T-helper 2 cell (primary cell): ENCODE measurements around the gene PDK1.
A peak's percentile ranks its signal among the peaks of the same experiment; 100 is the strongest.

Source experiments
- DNase-seq, 5 experiments: peaks; one replicate each; pipeline versions ENCODE4 v3.0.0 to v3.0.0-alpha.2; 2012 to 2022

PDK1 gene

GRCh38 chr2:172597176-172597842 lies 41.4 kb downstream of the PDK1 start:
- DNase-seq: no peak

GRCh38 chr2:172599947-172600346 lies 44.1 kb downstream of the PDK1 start:
- DNase-seq: no peak

GRCh38 chr2:172600557-172601008 lies 44.7 kb downstream of the PDK1 start:
- DNase-seq: no peak

DNA sequence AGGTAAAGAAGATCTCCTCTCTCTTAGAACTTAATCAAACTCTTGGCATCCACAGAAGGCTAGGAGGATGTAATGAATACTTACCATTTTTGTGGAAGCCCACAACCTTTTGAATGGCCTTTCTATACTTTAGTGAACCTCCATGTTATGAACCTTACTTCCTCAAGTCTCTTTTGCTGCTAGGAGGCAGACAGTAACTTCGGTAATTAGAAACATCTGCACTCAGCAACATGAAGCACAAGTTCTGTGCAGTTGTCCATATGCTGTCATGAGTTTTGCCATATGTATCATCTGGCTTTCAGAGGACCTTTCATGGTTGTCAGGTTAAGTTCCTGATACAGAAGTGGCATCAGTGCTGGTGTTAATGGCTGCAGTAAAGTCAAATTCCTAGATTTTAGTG lies 50.4 kb downstream of the PDK1 start:
- no peak for DNase-seq

- peak in 1 of 5 experiments; percentile 13 for DNase-seq
Observed at GRCh38 chr2:172607379-172607928, 51.6 kb downstream of the PDK1 start.

DNA sequence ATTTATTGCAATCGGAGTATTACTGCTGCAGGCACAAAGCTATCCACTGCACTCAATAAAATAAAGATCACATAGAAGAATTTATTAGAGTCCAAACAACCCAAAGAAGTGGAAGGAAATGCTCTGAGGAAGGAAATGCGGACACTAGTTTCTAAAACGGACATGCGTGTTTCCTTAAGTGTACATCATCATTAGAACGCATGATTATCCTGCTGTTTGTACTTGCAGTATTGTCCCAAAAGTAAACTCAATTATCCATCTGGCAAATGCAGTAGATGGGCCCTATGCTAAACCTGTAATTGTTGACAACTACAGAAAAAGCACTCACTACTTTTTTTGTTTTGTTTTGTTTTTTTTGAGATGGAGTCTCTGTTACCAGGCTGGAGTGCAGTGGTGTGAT lies 53.6 kb downstream of the PDK1 start:
- no peak for DNase-seq

GRCh38 chr2:172612051-172612450 lies 56.2 kb downstream of the PDK1 start:
- no peak for DNase-seq

DNA sequence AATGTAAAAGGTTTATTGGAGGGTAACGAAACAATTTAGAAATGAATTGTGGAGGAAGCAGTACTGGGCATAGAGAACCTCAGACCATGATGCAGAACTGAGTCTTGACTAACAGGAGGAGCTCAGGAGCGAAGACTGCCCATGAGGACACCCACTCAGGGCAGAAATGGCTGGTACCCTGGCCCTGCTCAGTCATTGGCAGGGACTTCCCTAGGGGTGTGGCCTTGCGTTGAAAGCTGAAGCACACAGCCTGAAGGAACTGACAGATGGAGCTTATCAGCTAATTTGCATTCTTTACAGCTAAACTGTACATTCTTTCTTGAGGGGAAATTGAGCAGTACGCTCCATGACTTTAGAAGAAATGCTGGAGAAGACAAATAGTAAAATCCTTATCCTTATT lies 57.1 kb downstream of the PDK1 start:
- no peak for DNase-seq

DNA sequence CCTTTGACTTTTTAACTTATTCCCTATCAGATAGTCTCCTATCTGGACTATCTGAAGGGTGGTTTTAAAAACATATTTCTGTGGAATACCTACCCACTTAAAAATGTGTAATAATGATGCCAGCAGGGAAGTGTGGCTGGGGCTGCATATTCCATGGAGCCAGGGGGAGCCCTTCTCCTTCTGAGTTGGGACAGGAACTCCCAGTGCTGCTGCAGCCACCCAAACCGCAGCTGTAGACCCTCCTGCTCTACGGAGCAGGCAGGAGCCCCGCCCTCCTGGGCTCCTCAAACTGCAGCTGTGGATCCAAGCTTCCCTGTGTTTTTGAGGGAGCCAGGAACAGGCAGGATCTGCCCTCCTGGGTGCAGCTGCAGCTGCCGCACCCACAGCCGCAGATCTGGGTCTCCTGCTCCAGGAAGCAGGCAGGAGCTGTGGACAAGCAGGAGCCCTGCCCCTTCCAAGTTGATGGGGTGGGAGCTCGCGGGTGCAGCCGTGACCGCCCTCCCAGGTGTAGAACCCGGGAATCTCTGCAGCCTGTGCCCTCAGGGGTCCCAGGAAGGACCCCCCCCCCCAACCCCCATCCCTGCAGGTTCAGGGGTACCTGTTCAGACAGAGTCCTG lies 57.8 kb downstream of the PDK1 start:
- no peak for DNase-seq

GRCh38 chr2:172614932-172615331 lies 59.0 kb downstream of the PDK1 start:
- DNase-seq: no peak

GRCh38 chr2:172615727-172616261 lies 59.9 kb downstream of the PDK1 start:
- no peak for DNase-seq

DNA sequence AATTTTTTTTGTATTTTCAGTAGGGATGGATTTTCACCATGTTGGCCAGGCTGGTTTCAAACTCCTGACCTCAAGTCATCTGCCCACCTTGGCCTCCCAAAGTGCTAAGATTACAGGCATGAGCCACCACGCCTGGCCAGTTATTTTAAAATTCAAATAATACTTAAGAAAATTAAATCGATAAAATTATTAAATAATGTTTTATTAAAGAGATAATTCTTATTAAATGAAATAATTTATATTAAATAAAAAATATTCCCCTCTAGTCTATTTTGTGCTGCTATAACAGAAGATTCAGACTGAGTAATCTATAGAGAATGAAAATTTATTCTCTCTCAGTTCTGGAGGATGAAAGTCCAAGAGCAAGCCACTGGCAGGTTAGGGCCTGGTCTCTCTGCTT lies 61.2 kb downstream of the PDK1 start:
- DNase-seq: no peak

DNA sequence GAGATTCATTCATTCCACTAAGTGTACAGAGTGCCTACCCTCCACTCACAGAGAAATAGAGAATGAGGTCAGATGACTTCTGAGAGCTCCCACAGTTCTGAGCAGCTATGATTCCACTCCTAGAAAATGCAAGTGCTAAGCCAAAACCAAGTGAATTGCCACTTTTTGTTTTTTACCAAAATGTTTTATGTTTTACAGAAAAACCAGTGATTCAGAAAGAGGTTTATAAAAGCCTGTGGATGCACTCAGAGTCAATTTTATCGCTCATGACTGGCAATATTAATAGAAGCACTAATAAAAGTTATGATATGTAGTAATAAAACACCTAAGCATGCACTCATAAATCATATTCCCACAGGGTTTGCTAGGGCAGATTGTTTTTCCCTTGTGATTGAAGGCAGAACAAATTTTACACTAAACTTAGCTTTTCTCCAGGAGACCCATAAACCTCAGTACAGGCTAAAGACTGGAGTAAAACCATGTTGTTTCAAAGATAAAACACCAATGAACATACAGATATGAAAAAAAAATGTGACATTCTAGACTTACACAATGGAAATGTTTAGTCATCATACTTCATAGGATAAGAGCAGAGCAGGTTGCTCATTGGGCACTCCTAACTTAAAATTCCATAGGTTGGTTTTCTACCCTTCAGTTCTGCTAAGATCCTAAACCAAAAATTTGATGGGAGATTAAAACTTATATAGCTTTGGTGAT lies 67.5 kb downstream of the PDK1 start:
- no peak for DNase-seq

GRCh38 chr2:172624996-172625395 lies 69.1 kb downstream of the PDK1 start:
- DNase-seq: no peak

DNA sequence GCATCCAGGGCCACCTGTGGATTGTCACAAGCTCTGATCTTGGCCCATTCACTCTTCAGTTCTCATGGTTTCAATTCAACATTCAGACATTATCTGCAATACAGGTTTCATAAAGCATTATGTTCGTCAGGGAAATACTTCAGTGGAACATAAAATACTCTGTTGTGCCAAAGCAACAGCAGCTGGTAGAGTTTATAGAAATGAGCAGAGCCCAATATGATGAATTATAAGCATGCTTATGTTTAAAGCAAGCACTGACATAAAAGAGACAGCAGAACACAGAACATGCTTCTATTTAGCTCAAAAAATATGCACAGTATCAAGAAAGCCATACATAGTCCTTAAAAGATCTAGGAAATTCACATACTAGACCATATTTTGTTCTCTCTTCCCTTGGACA lies 71.3 kb downstream of the PDK1 start:
- DNase-seq: no peak

GRCh38 chr2:172628085-172628484 lies 72.2 kb downstream of the PDK1 start:
- no peak for DNase-seq

DNA sequence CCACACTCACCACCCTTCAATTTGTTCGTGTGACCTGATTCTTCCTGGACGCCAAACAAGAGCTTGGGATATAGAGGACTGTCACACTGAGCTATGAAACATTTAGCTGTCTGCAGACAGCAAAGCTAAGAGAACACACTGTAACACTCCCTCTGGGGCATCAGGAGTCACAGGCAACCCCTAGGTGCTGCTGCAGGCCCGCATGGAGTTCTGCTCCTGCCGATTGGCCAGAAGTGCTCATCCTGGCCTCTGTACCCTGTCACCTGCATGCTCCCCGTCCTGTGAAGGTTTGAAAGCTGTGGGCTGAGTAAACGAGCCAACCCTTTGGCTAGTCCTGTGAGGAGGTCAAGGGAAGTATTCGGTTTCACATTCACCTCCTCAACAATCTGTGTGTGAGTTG lies 73.7 kb downstream of the PDK1 start:
- no peak for DNase-seq

- no peak for DNase-seq
Observed at GRCh38 chr2:172630181-172630580, 74.3 kb downstream of the PDK1 start.

- no peak for DNase-seq
Observed at GRCh38 chr2:172634477-172634876, 78.6 kb downstream of the PDK1 start.

GRCh38 chr2:172635548-172635947 lies 79.7 kb downstream of the PDK1 start:
- no peak for DNase-seq

DNA sequence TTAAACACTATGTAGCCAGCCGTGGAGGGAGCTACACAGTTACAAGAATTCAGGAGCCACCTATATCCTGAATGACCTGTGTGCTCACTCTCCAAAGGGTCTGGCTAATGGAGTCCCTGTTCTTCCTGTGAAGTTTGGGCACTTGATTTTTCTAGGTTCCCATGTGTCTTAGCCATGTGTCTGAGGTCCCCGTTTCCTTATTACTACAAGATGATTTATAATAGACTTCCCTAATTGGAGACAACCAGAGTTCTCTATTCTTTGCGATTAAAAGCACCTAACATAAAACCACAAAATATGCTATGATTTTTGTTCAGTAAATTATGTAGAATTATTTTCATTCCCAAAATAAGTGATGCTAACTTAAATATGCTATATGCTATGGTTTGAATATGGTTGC lies 83.4 kb downstream of the PDK1 start:
- DNase-seq: no peak

GRCh38 chr2:172639823-172640222 lies 83.9 kb downstream of the PDK1 start:
- DNase-seq: peak in 1 of 5 experiments; percentile 8

GRCh38 chr2:172640389-172640788 lies 84.5 kb downstream of the PDK1 start:
- no peak for DNase-seq
